Stimulated activated CD8-positive, alpha-beta memory T cell treated with anti-CD3 and anti-CD28 coated beads, Interleukin-7, amount 100 ng/mL, for 48 hours (primary cell): ENCODE results near the gene LYRM4.

Experiments used
- DNase-seq, 2 donors: peaks; one replicate each; pipeline ENCODE4 v3.0.0-alpha.2; 2020; ENCODE audit warnings: low read depth in 1 of 2; ENCODE audit errors: extremely low read depth in 1 of 2

LYRM4 gene

DNA sequence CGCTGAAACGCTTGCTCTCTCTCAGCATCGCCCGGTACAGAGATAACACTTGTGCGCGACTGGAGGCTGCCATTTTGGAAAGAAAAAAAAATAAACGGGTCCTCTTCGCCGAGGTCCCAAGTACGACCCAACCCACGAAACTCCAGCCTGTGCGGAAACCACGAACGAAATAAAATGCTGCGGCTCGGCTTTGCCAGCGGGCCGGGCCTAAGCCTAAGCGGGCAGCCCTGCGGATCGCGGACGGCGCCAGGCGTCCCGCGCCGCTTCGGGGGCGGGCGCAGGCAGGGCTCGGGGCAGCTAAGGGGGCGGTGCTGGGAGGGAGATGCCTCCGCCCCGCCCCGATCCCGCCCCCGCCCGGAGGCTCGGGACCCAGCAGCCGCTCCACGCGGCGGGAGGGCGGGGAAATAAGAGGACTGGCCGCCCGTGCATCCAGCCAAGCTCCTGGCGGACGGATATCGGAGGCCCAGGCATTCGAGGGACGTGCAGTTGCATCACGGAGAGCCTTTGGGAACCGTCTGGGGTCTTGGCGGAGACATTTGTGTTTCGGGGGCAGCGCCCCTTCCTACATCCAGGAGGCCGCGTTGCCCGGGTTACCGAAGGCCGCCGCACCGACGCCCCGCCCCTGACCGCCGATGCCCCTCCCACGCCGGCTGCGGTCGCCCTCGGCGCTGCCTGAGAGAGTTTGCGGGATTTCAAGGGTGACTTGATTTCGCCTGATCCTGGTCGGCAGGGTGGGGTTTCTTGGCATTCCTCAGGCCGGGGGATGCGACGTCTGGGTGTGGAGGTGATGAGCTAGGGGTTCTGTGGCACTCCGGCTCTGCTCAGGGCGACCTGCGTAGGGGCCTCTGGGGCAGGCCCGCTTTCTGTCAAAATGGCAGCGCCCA, at the start of gene LYRM4, which contains the start of gene FARS2:
LYRM4 (minus strand) TSS at position 290 of the 884 bp plus-strand sequence; CDS start at position 73, 217 bp downstream.
FARS2 (plus strand) TSS at position 853 of the 884 bp plus-strand sequence.
- DNase-seq = peak; percentile 73

DNA sequence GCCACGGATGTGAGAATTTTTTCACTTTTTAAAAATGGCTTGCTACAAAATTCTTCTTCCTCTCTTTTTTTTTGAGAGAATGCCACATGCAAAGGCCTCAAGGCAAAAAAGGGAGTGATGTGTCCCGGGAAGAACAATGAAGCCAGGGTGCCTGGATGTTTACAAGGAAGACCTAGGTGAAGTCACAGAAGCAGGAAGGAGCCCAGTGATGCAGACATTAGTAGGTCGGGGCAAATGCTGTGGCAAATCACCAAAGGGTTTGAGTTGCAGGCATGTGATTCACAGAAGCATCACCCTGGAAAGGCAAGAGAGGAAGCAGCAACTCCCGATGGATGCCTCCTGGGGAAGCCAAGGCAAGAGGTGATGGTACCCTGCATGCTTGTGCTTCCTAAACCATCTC, 47.3 kb upstream of the LYRM4 start:
- no peak for DNase-seq

DNA sequence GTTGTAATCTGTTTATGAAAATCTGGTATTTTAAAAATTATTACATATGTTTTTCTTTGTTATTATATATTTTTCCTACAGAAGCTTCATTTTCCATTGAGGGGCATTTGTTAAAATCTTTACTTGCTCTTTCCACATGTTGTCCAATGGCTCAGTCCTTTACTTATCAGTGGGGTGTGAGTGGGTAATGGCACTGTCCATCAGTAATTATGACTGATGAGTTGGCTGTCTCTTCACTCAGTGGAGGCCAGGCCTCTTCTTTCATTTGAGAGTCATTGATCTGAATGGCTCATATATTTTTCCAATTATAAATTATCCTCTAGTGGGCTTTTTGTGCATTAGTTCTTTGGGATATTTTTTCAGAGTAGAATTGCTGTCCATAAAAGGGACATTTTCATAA, 46.3 kb upstream of the LYRM4 start:
- no peak for DNase-seq

DNA sequence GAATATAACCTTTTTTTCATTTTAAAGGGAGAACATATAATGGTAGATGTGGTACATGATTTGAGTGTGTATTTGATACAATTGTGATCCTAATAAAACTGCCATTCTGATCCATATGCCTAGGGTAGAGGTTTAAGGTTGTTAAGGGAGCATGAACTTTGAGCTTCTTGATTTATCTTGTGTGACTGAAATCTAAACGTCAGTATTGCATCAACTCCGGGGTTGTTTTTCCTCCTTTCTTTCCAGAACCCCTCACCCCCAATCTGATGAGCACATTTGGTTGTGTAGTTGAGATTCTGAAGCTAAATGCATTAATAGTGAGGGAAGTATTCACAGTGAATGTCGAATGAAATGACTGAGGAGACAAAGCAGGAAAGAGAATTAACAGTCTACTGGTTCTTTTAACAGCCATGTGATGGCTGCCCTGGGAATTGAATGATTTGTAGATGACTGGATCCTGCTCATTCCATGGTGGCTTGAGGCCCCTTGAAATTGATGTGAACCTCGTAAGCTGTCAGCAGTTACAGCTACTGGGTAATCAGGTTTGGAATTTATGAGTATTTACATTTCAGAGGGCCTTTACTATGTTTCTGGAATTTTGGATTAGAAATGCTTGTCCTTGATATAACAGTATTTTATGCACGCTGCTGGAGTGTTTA, 45.3 kb upstream of the LYRM4 start:
- no peak for DNase-seq

DNA sequence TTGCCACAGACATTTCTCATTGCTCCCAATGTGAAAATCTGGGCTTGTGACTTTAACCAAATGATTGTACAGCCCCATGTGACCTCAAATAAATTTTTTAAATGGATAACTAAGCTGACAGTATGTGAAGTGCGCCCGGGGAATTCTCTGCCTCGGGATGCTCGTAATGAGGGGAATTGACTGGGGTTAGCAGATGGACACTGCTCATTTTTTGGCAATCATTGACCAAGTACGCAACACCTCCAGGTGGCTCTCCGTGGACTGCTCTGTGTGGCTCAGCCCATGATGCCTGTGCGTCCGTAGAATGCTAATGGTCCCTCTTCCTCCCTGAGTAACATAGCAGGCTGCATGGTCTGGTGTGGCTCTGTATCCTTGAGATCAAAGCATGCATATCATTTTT, 42.9 kb upstream of the LYRM4 start:
- no peak for DNase-seq

DNA sequence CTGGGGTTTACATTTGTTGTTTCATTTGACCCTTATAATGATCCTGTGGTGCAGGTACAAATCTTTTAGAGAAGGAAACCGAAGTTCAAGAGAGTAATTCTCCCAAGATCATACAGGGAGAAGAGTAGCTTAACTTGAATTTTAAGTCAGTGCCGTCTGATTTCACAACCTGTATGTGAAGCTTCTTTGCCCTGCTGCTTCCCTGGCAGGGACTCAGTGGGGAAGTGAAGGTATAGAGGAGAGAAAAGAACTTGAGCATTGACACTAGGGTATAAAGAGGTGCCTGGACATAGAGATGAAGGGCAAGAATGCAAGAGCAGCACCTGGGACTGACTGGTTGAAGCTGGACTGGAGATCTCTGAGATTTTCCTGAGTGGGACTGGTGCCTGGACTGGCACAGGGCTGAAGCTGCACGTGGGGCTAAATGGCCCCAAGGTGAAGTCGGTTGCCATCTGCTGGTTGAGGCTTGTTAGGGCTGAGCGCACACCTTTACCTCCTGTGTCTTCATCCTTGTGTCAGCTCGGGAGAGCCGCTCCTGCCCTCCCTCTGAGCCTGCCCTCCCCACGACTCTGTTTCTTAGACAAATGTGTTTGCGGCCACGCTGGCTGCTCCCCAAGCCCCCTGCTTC, 42.4 kb upstream of the LYRM4 start:
- peak in 1 of 2 donors; percentile 45 for DNase-seq

DNA sequence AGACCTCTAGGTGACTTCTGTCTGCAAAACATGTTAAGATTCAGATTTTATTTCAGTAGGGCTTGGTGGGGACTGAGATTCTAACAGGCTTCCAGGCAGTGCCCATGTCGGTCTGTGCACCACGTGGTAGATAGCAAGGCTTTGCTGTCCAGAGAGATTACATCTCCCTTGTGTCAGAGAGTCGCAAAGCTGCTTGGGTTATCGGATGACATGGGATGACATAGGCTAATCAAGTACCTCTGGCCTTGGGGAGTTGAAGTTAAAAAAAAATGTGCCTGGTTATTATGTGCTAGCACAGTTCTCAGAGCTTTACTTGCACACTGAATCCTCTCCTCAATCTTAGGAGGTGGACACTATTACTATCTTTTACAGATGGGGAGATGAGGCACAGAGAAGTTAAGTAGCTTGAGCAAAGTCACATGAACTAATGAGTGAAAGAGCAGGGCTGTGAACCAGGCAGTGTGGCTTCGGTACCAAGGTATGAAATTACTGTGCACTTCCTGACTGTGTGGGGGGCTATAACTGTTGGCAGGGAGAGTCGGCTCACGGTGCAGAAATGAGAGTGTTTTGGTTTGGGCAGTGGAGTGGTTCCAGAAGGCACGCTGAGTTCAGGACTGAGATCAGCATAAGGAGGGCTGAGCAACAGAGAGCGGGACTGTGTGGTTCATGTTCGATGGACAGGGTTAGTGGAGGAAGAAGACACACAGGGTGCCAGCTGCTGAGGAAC, 41.6 kb upstream of the LYRM4 start:
- peak; percentile 39 to 64 for DNase-seq

DNA sequence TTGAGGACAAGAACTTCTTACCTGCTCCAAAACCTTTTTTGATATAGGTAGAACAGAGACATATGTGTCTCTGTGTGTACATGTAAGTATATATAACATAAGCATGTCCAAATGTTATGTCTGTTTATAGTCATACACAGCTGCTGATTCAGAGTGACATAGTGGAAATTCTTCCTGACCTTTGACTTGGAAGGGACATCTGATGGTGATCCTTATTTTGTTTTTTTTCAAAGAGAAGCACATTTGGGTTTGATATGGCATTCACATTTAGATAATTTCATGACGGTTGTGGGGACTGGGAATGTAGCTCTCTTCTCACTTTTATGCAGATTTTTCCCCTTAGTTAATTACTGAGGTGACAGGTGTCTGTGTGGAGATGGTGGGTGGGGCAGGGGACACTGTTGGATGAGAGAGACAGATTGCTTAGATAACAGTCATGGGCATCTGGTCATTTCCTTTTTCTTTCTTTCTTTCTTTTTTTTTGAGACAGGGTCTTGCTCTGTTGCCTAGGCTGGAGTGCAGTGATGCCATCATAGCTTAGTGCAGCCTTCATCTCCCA, 39.5 kb upstream of the LYRM4 start:
- DNase-seq = no peak

DNA sequence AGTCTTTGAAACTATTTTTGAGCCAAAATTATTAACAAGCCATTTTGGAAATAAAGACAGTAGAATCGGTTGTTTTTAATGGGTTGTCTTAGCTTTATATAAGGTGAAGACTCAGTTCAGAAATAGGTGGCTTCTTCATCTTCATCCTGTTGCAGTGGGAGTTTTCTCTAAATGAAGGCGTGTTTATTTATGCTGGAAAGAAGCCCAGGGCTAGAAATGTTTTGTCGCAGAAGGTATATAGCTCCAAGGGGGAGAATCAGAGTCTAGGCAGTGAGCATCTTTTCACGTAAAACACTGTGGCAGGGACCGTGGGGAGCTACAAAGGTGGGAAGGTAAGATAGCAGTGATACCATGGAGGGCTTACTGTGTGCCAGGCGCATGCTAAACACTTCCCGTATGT, 34.9 kb upstream of the LYRM4 start:
- no peak for DNase-seq

DNA sequence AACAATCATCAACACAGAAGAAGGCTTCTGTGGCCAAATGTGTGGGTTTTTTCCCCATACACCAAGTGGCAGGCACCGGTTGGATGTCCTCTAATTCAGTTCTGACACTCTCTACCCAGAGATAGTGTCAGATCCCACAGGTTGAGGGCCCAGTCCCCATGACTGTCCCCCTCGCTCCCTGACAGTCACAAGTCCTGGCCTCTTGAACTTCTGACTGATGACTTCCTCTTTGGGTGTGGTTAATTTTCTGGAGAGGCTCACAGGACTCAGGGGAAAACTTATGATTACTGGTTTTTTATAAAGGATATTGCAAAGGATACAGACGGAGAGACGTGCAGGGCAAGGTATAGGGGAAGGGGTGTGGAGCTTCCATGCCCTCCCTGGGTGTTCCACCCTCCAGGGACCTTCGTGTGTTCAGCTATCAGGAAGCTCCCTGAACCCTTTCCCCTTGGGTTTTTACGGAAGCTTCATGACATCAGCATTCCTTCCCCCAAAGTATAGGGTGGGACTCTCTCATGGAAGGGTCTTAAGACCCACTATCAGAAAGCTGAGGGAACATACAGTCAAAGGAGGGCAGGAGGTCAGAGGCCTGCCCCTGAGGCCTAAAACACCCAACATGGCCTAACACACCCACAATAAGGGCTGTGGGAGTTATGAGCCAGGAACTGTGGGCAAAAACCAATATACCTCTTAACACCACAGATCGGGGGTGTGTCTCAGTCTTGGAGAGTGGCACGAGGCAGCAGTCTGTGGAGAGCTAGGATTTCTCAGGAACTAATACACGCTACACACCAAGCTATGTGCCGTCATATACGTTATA, 33.9 kb upstream of the LYRM4 start:
- peak in 1 of 2 donors; percentile 10 for DNase-seq

DNA sequence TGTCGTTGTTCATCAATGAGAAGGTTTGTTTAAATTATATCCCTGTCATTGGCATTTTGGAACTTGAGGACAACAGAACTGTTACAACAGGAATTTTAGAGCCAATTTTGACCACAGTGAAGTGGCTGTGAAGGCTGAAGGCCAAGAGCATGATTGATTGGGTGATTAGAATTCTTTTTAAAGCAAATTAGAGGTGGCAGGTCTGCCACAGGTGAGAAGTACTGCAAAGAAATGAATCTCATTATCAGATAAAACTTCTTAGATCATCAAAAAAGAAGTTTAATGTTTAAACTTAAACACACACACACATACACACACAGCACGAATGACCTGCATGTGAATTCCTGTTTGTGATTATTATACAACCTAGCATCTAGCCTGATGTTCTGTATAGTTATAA, 32.9 kb upstream of the LYRM4 start:
- DNase-seq = no peak

DNA sequence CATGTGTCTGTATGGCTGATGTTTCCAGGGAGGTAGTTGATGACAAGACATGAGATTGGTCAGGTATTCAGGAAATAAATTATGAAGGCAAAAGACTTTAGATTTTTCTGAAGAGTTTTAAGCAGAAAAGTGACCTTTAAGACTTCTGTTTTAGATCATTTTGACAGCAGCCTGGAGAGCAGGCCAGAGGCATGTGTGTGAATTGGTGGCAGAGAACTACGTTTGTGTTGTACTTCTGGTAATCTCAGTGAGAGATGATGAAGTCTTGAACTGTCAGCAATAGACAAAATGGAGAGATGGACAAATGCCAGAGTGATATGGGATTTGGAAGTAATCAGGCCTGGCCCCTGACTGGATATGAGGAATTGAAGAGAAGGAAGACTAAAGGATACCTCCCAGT, 31.4 kb upstream of the LYRM4 start:
- no peak for DNase-seq

DNA sequence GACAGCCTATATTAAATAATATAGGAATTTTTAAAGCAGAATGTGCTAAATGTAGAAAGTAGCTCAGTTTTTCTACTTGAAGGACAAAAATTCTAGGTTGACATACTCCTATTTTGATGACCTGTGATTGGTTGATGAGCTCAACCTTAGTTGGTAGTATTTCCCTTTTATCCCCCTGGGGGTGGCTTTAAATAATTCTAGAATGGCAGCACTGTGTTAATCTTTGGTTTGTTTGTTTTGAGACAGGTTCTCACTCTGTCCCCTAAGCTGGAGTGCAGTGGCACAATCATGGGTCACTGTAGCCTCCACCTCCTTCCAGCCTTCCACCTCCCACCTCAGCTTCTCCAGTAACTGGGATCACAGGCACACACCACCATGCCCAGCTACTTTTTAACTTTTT, 29.8 kb upstream of the LYRM4 start:
- DNase-seq = no peak

DNA sequence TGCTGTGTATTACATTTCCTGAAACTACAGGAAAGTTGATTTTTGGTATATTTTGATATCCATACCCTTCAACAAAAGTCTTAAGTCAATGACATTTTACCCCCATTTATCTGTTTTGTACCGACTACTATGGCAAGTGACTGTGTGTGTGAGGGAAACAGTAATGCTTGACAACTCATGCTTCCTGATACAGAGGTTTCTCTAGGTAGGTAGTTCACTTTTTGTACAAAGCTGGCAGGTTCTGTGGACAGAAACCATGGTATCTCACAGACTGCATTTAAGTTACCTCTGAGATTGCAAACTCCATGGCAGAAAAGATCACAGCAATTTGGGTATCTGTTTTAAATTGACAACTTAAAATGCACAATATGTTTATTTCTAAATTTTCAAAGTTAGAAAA, 29.3 kb upstream of the LYRM4 start:
- no peak for DNase-seq

DNA sequence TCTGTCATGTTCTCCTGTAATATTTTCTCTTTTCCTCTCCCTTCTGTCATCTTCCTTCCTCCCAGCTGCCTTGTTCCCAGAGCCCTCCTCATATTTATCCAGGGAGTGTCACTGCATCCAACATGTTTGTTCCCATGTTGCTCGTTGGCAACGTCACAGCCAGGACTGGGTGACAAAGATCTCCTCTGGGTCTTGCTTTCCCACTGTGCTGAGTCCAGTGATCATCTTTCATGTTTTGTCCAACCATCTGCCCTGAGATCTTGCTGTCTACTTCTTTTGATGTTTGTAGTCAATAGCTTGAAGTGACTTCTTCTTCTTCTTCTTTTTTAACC, 27.2 kb upstream of the LYRM4 start:
- no peak for DNase-seq

DNA sequence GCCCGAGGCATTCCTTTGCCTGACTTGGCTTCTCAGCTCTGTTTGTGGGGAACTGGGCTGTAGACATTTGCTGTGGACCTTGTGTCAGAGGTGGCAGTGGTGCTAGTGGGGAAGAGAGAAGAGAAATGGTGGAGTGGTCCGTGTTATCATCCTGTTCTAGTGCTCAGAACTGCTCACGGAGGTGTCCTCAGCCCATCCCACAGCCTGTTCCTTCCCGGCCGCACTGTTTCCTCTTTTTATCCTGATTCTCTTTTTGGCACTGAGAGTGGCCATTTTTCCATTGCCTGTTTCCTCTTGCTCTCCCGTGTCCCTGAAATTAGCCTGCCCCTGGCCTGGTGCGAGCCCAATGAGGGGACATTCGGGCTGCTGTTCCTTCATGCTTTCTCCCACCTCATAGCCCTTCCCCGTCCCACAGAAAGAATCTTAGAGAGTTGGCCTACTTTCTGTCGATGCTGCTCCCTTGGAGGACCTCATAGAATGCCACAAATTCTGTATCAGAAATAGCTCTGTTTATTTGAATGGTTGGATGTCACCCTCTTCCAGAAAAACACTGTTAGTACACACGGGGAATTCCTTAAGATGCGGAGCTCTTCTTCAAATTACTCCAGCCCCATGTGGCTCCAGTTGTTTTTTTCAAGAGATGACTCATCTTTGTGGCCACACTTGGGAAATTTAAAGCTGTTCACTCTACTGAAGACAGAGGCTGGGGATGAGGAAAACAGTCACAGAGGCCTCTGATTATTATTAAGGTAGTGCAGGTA, 26.6 kb upstream of the LYRM4 start:
- no peak for DNase-seq

DNA sequence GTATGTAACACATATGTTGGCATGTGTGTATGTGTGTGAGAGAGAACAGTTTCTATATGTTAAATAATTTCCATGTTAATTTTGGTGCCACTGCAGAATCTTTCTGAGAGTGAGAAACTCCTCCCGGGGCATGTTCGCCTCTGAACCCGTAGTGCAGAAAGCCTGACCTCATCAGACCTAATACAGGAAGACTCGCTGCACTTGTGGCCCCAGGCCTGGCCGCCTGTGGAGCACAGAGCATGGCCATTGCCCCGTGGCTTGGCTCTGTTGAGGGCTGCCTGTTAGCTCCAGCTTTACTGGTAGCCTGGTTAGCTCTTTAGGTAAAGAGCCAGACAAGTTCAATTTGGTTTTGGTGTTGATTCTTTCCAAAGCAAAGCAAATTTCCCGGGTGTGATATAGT, 26.0 kb upstream of the LYRM4 start:
- DNase-seq = no peak

DNA sequence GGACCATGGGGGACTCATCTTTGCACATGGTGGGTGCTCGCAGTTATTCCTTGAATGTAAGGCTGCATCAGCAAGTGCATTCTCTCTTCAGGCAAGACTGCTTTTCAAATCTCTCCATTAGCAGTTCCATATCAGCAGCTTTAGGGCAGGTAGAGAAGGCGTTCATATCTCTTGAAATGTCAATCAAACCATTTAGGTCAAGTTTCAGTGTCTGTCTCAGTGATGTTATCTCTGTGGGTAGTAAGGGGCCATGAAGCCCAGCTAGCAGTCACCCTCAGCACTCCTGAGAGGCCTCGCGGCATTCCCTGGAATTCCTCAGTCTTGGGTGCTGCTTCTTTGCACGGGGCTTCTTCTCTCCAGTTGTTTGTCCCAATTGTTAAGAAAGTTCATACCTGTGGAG, 24.8 kb upstream of the LYRM4 start:
- no peak for DNase-seq

DNA sequence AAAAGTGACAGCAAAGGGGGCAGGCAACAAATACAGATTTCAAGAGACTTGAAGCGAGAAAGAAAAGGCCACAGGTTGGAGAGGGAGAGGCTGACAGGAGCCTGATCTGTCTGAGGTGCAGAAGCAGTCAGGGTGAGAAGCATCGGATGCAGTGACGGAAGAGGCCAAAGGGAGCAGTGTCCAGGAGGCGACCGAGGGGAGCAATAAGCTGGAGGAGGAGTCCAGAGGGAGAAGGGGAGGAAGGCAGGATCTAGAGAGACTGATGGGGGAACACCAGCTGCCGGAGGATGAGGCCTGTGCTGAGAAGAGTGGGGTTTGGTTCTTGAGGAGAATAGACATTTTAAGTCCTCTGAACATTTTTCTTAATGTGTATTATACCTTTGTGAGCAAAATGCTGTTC, 24.3 kb upstream of the LYRM4 start:
- DNase-seq = no peak
